WTC11 (cell line): ENCODE measurements around the gene ADARB2.
"Not testable (repeated sequence)": the region's sequence is repeated elsewhere in the genome, so short reads cannot be mapped to it uniquely, and the experiment has no call there.

Experiments used
- ATF3 ChIP-seq: sonication (generic); formaldehyde crosslinking; conservative IDR thresholded peaks from 2 replicates; pipeline ENCODE4 v1.8.1; 2022; ENCODE audit warnings: mild to moderate bottlenecking, missing genetic modification reagents
- CTCF ChIP-seq: fragments of 200-600 bp; IDR thresholded peaks from 2 replicates; pipeline ENCODE4 v1.8.0; 2022; ENCODE audit warnings: antibody characterized with exemption
- EMX1 ChIP-seq: fragments of 250-450 bp; sonication (Bioruptor Pico); IDR thresholded peaks from 2 replicates; pipeline ENCODE4 v1.8.0; 2021; ENCODE audit warnings: mild to moderate bottlenecking
- FOXP1 ChIP-seq: sonication (generic); formaldehyde crosslinking; IDR thresholded peaks from 2 replicates; pipeline ENCODE4 v1.8.0; 2022; ENCODE audit warnings: missing genetic modification reagents, mild to moderate bottlenecking, moderate library complexity, borderline replicate concordance
- NFYB ChIP-seq: sonication (generic); formaldehyde crosslinking; conservative IDR thresholded peaks from 2 replicates; pipeline ENCODE4 v1.8.0; 2022; ENCODE audit warnings: low read depth, missing genetic modification reagents
- PREB ChIP-seq: sonication (generic); formaldehyde crosslinking; IDR thresholded peaks from 2 replicates; pipeline ENCODE4 v1.8.1; 2022; ENCODE audit warnings: mild to moderate bottlenecking, missing genetic modification reagents, moderate library complexity, borderline replicate concordance
- TF ChIP-seq, protein P1 (sequence below): sonication (generic); formaldehyde crosslinking; IDR thresholded peaks from 2 replicates; pipeline ENCODE4 v1.8.0; 2022; ENCODE audit warnings: mild to moderate bottlenecking, missing genetic modification reagents

GRCh38 chr10:1616701-1617100 is 120.6 kb downstream of the ADARB2 start:
- not testable (repeated sequence) for TF ChIP-seq CTCF; PREB; NFYB; EMX1; FOXP1; ATF3 (CRISPR knock-in tag)
- TF ChIP-seq, protein P1, sequence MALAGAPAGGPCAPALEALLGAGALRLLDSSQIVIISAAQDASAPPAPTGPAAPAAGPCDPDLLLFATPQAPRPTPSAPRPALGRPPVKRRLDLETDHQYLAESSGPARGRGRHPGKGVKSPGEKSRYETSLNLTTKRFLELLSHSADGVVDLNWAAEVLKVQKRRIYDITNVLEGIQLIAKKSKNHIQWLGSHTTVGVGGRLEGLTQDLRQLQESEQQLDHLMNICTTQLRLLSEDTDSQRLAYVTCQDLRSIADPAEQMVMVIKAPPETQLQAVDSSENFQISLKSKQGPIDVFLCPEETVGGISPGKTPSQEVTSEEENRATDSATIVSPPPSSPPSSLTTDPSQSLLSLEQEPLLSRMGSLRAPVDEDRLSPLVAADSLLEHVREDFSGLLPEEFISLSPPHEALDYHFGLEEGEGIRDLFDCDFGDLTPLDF (CRISPR knock-in tag), result not testable (repeated sequence)
